K562 (cell line): ENCODE data around the gene CMSS1. TPM values are rescaled to one million over a fixed set of nuclear protein-coding genes. Genes with fewer than 3 reads are reported as not detected.

Source experiments
- ATAC-seq: fragments of 200-7000 bp; cut with Tn5 transposase; 3 replicates; pipeline ENCODE4 v1.9.1; 2020; ENCODE audit warnings: moderate library complexity
- BruUV-seq: library from RNA; stranded (reverse); fragments of 400-500 nt; replicated peaks from 2 replicates; lab custom pipeline; 2021; lab: Mats Ljungman, UMichigan
- CTCF ChIA-PET: fragments of 300-600 bp; formaldehyde crosslinking; extraction: SDS; loops from one replicate; lab custom pipeline; 2021; ENCODE audit warnings: low intra/inter-chr PET ratio; lab: Yijun Ruan, JAX
- POLR2A ChIA-PET: fragments of 300-600, 350-650 bp; sonication (Branson Sonifier 250); formaldehyde crosslinking; extraction: SDS; loops from one replicate; lab custom pipeline; 2021; ENCODE audit warnings: antibody characterized with exemption, inconsistent platforms; lab: Yijun Ruan, JAX
- DNase-seq, 4 experiments: peaks; one replicate each; pipeline versions ENCODE4 v3.0.0 to v3.0.0-alpha.2; 2011 to 2018; ENCODE audit warnings: low spot score in 3 of 4, mixed read lengths in 3 of 4; ENCODE audit errors: extremely low read depth in 1 of 4
- FAIRE-seq: peaks from 2 replicates; lab custom pipeline; 2011; peaks lifted over from hg19 to GRCh38; lab: Jason Lieb, UNC
- H2AFZ ChIP-seq: 2 replicates; pipeline ENCODE4 v1.6.0; 2011; ENCODE audit warnings: low read depth, low read length, control low read depth, inconsistent platforms
- H3K27ac ChIP-seq: fragments of 200-600 bp; 3 replicates; pipeline ENCODE4 v1.8.0; 2011; ENCODE audit warnings: low read depth, mild to moderate bottlenecking, control low read depth, inconsistent platforms, low read length, moderate library complexity, mixed read lengths; ENCODE audit errors: extremely low read depth
- H3K27me3 ChIP-seq, 2 experiments: fragments of 300-600 bp in 1 of 2; 2 replicates in 1 of 2; 3 replicates in 1 of 2; pipeline versions ENCODE4 v1.6.0 to v1.8.0; 2011; ENCODE audit warnings: inconsistent platforms in 2 of 2, low read length in 2 of 2, mild to moderate bottlenecking in 1 of 2, mixed read lengths in 1 of 2, moderate library complexity in 1 of 2; ENCODE audit not compliant: control insufficient read depth in 2 of 2, insufficient read depth in 2 of 2
- H3K36me3 ChIP-seq: fragments of 300-600 bp; 3 replicates; pipeline ENCODE4 v1.8.0; 2011; ENCODE audit warnings: mild to moderate bottlenecking, low read length, inconsistent platforms; ENCODE audit not compliant: control insufficient read depth, insufficient read depth
- H3K4me1 ChIP-seq, 2 experiments: fragments of 200-600 bp in 1 of 2; replicated peaks in 1 of 2; 2 replicates in 1 of 2; 3 replicates in 1 of 2; pipeline versions ENCODE4 v1.5.1 to v1.8.0; 2011; ENCODE audit warnings: inconsistent platforms in 2 of 2, low read length in 2 of 2, mild to moderate bottlenecking in 1 of 2, mixed read lengths in 1 of 2, moderate library complexity in 1 of 2; ENCODE audit not compliant: control insufficient read depth in 2 of 2, insufficient read depth in 2 of 2
- H3K4me2 ChIP-seq: 2 replicates; pipeline ENCODE4 v1.6.1; 2011; ENCODE audit warnings: low read length, control low read depth, inconsistent platforms, mixed read lengths; ENCODE audit not compliant: insufficient read depth
- H3K4me3 ChIP-seq: fragments of 200-600 bp; sonication (generic), shearing (Covaris generic); 2 replicates; pipeline ENCODE4 v1.5.1; 2016; ENCODE audit warnings: control low read depth, inconsistent platforms
- H3K79me2 ChIP-seq: fragments of 200-600 bp; 3 replicates; pipeline ENCODE4 v1.8.0; 2011; ENCODE audit warnings: low read length, inconsistent platforms; ENCODE audit not compliant: control insufficient read depth, insufficient read depth
- H3K9ac ChIP-seq, 2 experiments: 2 replicates each; pipeline versions ENCODE4 v1.6.0 to v1.6.1; 2011; ENCODE audit warnings: low read depth in 2 of 2, low read length in 2 of 2, control low read depth in 1 of 2, inconsistent platforms in 1 of 2, mild to moderate bottlenecking in 1 of 2, mixed read lengths in 1 of 2; ENCODE audit not compliant: insufficient read depth in 1 of 2
- H3K9me1 ChIP-seq: one replicate; pipeline ENCODE4 v1.6.0; 2011; ENCODE audit warnings: inconsistent platforms, mild to moderate bottlenecking, low read length, moderate library complexity; ENCODE audit not compliant: control insufficient read depth, insufficient read depth
- H3K9me3 ChIP-seq: replicated peaks from 2 replicates; pipeline ENCODE4 v1.5.1; 2011; ENCODE audit warnings: low read depth, low read length, inconsistent platforms; ENCODE audit not compliant: control insufficient read depth, insufficient read depth
- H4K20me1 ChIP-seq: replicated peaks from 2 replicates; pipeline ENCODE4 v1.6.1; 2011; ENCODE audit warnings: low read length, inconsistent platforms, mixed read lengths; ENCODE audit not compliant: control insufficient read depth, insufficient read depth
- CBFA2T3 ChIP-seq: fragments of 450-650 bp; IDR thresholded peaks from 2 replicates; pipeline ENCODE4 v1.6.1; 2017
- ELF2 ChIP-seq: fragments of 250-450 bp; sonication (Bioruptor Pico); IDR thresholded peaks from 2 replicates; pipeline ENCODE4 v1.5.0; 2021; ENCODE audit warnings: mild to moderate bottlenecking
- FOSL1 ChIP-seq: fragments of 200-800 bp; sonication (Bioruptor generic); conservative IDR thresholded peaks from 2 replicates; pipeline ENCODE4 v1.6.1; 2016; ENCODE audit warnings: missing genetic modification characterization, missing compliant biosample characterization
- FOXK1 ChIP-seq: sonication (generic); formaldehyde crosslinking; IDR thresholded peaks from 2 replicates; pipeline ENCODE4 v1.8.0; 2022; ENCODE audit warnings: missing genetic modification reagents, mild to moderate bottlenecking, borderline replicate concordance
- GABPB2 ChIP-seq: fragments of 250-450 bp; sonication (Bioruptor Pico); conservative IDR thresholded peaks from 2 replicates; pipeline ENCODE4 v1.5.1; 2021; ENCODE audit warnings: mild to moderate bottlenecking
- HSF4 ChIP-seq: fragments of 250-450 bp; sonication (Bioruptor Pico); IDR thresholded peaks from 2 replicates; pipeline ENCODE4 v2.1.2; 2022; ENCODE audit warnings: mild to moderate bottlenecking, moderate library complexity, borderline replicate concordance
- SIN3A ChIP-seq, 2 experiments: fragments of 150-350 bp in 1 of 2; IDR thresholded peaks; 2 replicates each; pipeline ENCODE4 v1.6.1; 2011 to 2016; ENCODE audit warnings: borderline replicate concordance in 2 of 2, low read depth in 2 of 2, low read length in 2 of 2, mild to moderate bottlenecking in 2 of 2, moderate library complexity in 2 of 2; ENCODE audit not compliant: control insufficient read depth in 1 of 2
- SMAD2 ChIP-seq: fragments of 150-350 bp; IDR thresholded peaks from 2 replicates; pipeline ENCODE4 v1.6.1; 2014; ENCODE audit warnings: low read depth, mild to moderate bottlenecking, low read length
- TCF3 ChIP-seq: sonication (generic); formaldehyde crosslinking; IDR thresholded peaks from 2 replicates; pipeline ENCODE4 v1.4.0; 2020; ENCODE audit warnings: mild to moderate bottlenecking, missing genetic modification reagents
- TSC22D4 ChIP-seq: fragments of 450-650 bp; IDR thresholded peaks from 2 replicates; pipeline ENCODE4 v1.6.1; 2016; ENCODE audit warnings: missing genetic modification characterization, missing biosample characterization, control low read depth
- ZNF75A ChIP-seq: fragments of 450-650 bp; formaldehyde crosslinking; IDR thresholded peaks from 2 replicates; pipeline ENCODE4 v1.4.0; 2020; ENCODE audit warnings: mild to moderate bottlenecking
- WGBS: fragments of 100-300 bp; shearing (Covaris generic); methylation state at CpG from one replicate; pipeline ENCODE4 v1.1.6; 2016; ENCODE audit warnings: low coverage, mixed read lengths; ENCODE audit not compliant: insufficient coverage; ENCODE audit errors: missing lambda C conversion rate; 5-methylcytosine and 5-hydroxymethylcytosine counted together
- in situ Hi-C: fragments of 300-500 bp; cut with MboI; formaldehyde crosslinking; loops from 4 replicates; pipeline ENCODE4 v1.15.0; 2018; ENCODE audit warnings: inconsistent platforms, mixed read lengths
- intact Hi-C: fragments of 100-400 bp; cut with micrococcal nuclease; formaldehyde crosslinking; loops from 2 replicates; pipeline ENCODE4 v1.14.2; 2022
- polyA plus RNA-seq, 8 experiments: library from polyadenylated mRNA; depleted of rRNA in 4 of 8; stranded (reverse) in 5 of 8; unstranded in 3 of 8; fragments of >200 nt; fragmentation: Nextera tagmentation in 2 of 8; fragmentation: Illumina TruSeq in 1 of 8; extraction: Ambion mirVana in 2 of 8; extraction: Trizol in 1 of 8; gene quantifications; 2 replicates each; pipeline versions ENCODE4 v1.2.1 to v1.2.3, GENCODE V29; 2011 to 2014; ENCODE audit warnings: inconsistent platforms in 1 of 8, missing spikeins in 1 of 8
- total RNA-seq, 7 experiments: library from RNA; depleted of rRNA in 6 of 7; stranded (reverse); fragments of >200 nt in 6 of 7; fragmentation: Illumina TruSeq in 2 of 7; extraction: Trizol in 2 of 7; gene quantifications; 2 replicates each; pipeline versions ENCODE4 v1.2.1 to v1.2.3, GENCODE V29; 2011 to 2021; ENCODE audit warnings: low replicate concordance in 1 of 7
- TF ChIP-seq, protein P1 (sequence below): fragments of 250-450 bp; sonication (Bioruptor Pico); IDR thresholded peaks from 2 replicates; pipeline ENCODE4 v1.5.1; 2021; ENCODE audit warnings: mild to moderate bottlenecking
- TF ChIP-seq, protein P2 (sequence below): sonication (generic); formaldehyde crosslinking; IDR thresholded peaks from 2 replicates; pipeline ENCODE4 v1.4.0; 2020; ENCODE audit warnings: mild to moderate bottlenecking, missing genetic modification reagents

CMSS1 gene
- total and polyA plus RNA-seq, 9 of the 15 experiments (the other 6 are each of a cell fraction or from before 2014, with no cell fraction given): 46.9 to 109 (median 72.3) TPM

DNA sequence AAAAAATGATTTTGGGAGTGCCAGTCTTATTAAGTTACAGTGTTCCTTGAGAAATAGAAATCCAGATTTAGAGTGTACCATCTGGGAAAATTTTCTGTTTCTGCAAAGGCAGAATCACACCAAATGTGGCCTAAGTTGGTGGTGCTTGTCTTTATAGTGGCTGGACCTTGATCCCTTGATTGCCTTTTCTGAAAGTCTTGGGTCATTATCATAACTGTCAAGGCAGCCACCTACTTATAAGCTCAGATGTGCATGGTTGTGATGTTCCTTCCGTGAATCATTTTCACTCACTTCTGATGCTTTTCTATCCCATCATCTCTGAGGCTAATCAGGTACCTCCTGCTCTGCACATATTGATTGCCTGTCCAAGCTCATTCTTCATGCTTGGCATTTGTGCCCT, 20.1 kb downstream of the CMSS1 start:
- no peak overlapping the region for H3K4me3 ChIP-seq
- 64% methylated on average over 1 of the region's 1 CpG for WGBS
- H3K27me3 ChIP-seq: no peaks in the 10 kb centered on the region
- BruUV-seq: no TSS peak
- H3K79me2 ChIP-seq: peaks cover 60% of the 10 kb centered on the region
- in situ Hi-C loops: loop anchor here (25.0 kb wide), 2 partner anchors 225 to 775 kb away; partner anchors contain the start of gene ADGRG7
- intact Hi-C loops: no loop called here
- no peaks in the 10 kb centered on the region for H3K9me1 ChIP-seq
- no peaks in the 10 kb centered on the region for H3K9me3 ChIP-seq
- ATAC-seq: no peak
- no peak overlapping the region for H3K27ac ChIP-seq
- H3K9ac ChIP-seq: no peak overlapping the region
- H3K36me3 ChIP-seq: no peaks in the 10 kb centered on the region
- H3K4me1 ChIP-seq: no peaks in the 10 kb centered on the region
- TF ChIP-seq FOSL1 (tag) (no peak), HSF4 (no peak), ZNF75A (no peak), CBFA2T3 (no peak), TCF3 (no peak), FOXK1 (no peak), TSC22D4 (no peak), GABPB2 (no peak), ELF2 (CRISPR knock-in tag) (no peak), SMAD2 (no peak), SIN3A (IDR thresholded peaks at IDR 0.05; ENCODE audit: borderline replicate concordance in 2 of 2, control insufficient read depth in 1 of 2, low read depth in 2 of 2, low read length in 2 of 2) (no peak)
- TF ChIP-seq, protein P1, sequence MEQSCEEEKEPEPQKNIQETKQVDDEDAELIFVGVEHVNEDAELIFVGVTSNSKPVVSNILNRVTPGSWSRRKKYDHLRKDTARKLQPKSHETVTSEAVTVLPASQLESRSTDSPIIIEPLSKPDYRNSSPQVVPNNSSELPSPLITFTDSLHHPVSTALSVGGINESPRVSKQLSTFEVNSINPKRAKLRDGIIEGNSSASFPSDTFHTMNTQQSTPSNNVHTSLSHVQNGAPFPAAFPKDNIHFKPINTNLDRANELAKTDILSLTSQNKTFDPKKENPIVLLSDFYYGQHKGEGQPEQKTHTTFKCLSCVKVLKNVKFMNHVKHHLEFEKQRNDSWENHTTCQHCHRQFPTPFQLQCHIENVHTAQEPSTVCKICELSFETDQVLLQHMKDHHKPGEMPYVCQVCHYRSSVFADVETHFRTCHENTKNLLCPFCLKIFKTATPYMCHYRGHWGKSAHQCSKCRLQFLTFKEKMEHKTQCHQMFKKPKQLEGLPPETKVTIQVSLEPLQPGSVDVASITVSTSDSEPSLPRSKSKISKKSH (CRISPR knock-in tag): no peak
- TF ChIP-seq, protein P2, sequence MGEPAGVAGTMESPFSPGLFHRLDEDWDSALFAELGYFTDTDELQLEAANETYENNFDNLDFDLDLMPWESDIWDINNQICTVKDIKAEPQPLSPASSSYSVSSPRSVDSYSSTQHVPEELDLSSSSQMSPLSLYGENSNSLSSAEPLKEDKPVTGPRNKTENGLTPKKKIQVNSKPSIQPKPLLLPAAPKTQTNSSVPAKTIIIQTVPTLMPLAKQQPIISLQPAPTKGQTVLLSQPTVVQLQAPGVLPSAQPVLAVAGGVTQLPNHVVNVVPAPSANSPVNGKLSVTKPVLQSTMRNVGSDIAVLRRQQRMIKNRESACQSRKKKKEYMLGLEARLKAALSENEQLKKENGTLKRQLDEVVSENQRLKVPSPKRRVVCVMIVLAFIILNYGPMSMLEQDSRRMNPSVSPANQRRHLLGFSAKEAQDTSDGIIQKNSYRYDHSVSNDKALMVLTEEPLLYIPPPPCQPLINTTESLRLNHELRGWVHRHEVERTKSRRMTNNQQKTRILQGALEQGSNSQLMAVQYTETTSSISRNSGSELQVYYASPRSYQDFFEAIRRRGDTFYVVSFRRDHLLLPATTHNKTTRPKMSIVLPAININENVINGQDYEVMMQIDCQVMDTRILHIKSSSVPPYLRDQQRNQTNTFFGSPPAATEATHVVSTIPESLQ (CRISPR knock-in tag): no peak
- TF ChIP-seq, all 486 proteins: peak for 0
- FAIRE-seq: no peak
- ChIA-PET POLR2A (no interaction called here), CTCF (no interaction called here)
- Histone ChIP-seq H3K4me2 (no peak overlapping the region), H4K20me1 (0 out of 2 replicates have a peak, but pooled peaks cover 3% of the 10 kb centered on the region), H2AFZ (no peak overlapping the region)
- no peak for DNase-seq
